KMS-11 (cell line): ENCODE data around the gene ARHGEF17.

Experiments
- H2AFZ ChIP-seq: fragments of 200-600 bp; sonication (generic); 2 replicates; pipeline ENCODE4 v1.6.1; 2016; ENCODE audit warnings: antibody characterized with exemption, mixed run types, low read depth
- H3K27ac ChIP-seq: fragments of 200-600 bp; sonication (generic); 2 replicates; pipeline ENCODE4 v1.6.1; 2016; ENCODE audit warnings: mild to moderate bottlenecking, mixed run types
- H3K27me3 ChIP-seq: fragments of 200-600 bp; sonication (generic); 2 replicates; pipeline ENCODE4 v1.6.1; 2017; ENCODE audit warnings: mild to moderate bottlenecking, low read depth, mixed run types, moderate library complexity; ENCODE audit not compliant: insufficient read depth
- H3K36me3 ChIP-seq: fragments of 200-600 bp; sonication (generic); 2 replicates; pipeline ENCODE4 v1.6.1; 2017; ENCODE audit warnings: mild to moderate bottlenecking, mixed run types; ENCODE audit not compliant: insufficient read depth
- H3K4me1 ChIP-seq: fragments of 200-600 bp; sonication (generic); 2 replicates; pipeline ENCODE4 v1.6.1; 2016; ENCODE audit warnings: mild to moderate bottlenecking, low read depth, mixed run types; ENCODE audit not compliant: poor library complexity, severe bottlenecking
- H3K4me2 ChIP-seq: fragments of 200-600 bp; sonication (generic); 2 replicates; pipeline ENCODE4 v1.7.0; 2016; ENCODE audit warnings: mild to moderate bottlenecking, mixed run types
- H3K4me3 ChIP-seq: fragments of 200-600 bp; sonication (generic); IDR thresholded peaks from 2 replicates; pipeline ENCODE4 v1.6.1; 2017; ENCODE audit warnings: low read depth, low read length, mixed read lengths; ENCODE audit not compliant: insufficient read depth
- H3K79me2 ChIP-seq: fragments of 200-600 bp; sonication (generic); 2 replicates; pipeline ENCODE4 v1.6.1; 2016; ENCODE audit warnings: low read depth, mixed run types; ENCODE audit not compliant: insufficient read depth
- H3K9ac ChIP-seq: fragments of 200-600 bp; sonication (generic); 2 replicates; pipeline ENCODE4 v1.6.1; 2016; ENCODE audit warnings: mild to moderate bottlenecking, mixed run types
- H4K20me1 ChIP-seq: fragments of 200-600 bp; sonication (generic); 2 replicates; pipeline ENCODE4 v1.6.1; 2016; ENCODE audit warnings: mild to moderate bottlenecking, mixed run types; ENCODE audit not compliant: insufficient read depth
- TF ChIP-seq, protein P1 (sequence below): fragments of 200-600 bp; sonication (generic); conservative IDR thresholded peaks from 2 replicates; pipeline ENCODE4 v1.6.1; 2017; ENCODE audit warnings: low read depth, mild to moderate bottlenecking, antibody characterized with exemption, low read length, moderate library complexity, mixed read lengths

Gene ARHGEF17

DNA sequence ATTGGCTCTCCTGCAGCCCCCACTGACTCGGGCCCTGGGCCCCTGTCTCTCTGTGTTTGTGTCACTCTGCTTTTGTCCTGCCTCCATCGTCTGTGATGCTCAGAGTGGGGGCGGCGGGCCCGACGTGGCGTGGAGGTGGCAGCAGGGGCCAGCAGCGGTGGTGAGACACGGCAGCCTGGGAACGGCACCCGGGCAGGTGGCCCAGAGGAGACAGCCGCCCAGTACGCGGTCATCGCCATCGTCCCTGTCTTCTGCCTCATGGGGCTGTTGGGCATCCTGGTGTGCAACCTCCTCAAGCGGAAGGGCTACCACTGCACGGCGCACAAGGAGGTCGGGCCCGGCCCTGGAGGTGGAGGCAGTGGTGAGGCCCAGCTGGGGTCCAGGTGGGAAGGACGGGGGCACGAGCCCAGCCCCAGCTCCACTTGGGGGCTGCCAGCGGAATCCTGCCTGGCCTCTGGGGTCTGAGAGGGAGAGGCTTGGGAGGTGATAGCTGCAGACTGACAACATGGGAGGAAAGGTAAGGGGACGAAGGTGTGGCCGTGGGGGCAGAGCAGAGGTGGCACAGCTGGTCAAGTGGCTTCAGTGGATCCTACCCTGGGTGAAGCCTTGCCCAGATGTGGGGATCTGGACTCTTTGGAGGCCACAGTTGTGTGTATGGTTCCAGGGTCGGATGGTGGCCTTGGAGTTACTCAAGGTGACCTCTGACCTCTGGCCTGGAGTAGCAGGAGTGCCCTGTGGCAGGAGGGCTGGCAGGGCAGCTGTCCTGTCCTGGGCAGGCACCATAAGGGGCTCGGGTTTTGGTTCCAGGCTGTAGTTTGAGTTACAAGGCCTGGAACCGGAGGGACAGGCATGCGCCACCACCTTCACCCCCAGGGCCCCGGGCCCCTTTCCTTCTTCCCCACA, 84.3 kb downstream of the ARHGEF17 start:
- Histone ChIP-seq H3K9ac (no peak overlapping the region), H3K79me2 (no peaks in the 10 kb centered on the region), H3K4me1 (peaks cover under 1% of the 10 kb centered on the region), H3K36me3 (no peaks in the 10 kb centered on the region), H4K20me1 (no peaks in the 10 kb centered on the region), H3K27ac (no peak overlapping the region), H3K27me3 (no peaks in the 10 kb centered on the region), H3K4me3 (no peak overlapping the region), H3K4me2 (no peak overlapping the region), H2AFZ (no peak overlapping the region)
- TF ChIP-seq, protein P1, sequence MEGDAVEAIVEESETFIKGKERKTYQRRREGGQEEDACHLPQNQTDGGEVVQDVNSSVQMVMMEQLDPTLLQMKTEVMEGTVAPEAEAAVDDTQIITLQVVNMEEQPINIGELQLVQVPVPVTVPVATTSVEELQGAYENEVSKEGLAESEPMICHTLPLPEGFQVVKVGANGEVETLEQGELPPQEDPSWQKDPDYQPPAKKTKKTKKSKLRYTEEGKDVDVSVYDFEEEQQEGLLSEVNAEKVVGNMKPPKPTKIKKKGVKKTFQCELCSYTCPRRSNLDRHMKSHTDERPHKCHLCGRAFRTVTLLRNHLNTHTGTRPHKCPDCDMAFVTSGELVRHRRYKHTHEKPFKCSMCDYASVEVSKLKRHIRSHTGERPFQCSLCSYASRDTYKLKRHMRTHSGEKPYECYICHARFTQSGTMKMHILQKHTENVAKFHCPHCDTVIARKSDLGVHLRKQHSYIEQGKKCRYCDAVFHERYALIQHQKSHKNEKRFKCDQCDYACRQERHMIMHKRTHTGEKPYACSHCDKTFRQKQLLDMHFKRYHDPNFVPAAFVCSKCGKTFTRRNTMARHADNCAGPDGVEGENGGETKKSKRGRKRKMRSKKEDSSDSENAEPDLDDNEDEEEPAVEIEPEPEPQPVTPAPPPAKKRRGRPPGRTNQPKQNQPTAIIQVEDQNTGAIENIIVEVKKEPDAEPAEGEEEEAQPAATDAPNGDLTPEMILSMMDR = no peak

DNA sequence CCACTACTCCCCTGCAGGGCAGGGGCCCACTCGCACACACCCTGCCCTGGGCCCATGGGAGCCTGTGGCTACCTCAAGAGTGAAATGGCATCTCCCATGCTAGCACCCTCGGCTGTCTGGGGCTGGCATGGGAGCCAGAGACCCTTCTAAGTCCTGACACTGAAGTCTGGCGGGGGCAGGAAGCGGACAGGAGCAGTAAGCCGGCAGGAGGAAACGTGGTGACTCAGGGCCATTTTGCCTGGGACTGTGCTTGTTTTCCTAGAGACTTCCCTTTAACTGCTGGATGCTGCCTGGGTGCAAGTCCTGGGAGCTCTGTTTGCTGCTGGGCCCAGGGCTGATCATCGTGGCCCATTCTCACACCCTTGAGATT, 84.9 kb downstream of the ARHGEF17 start:
- H3K4me3 ChIP-seq = no peak overlapping the region
- no peak overlapping the region for H3K4me2 ChIP-seq
- H4K20me1 ChIP-seq = no peaks in the 10 kb centered on the region
- H3K36me3 ChIP-seq = no peaks in the 10 kb centered on the region
- H3K27ac ChIP-seq = no peak overlapping the region
- H3K4me1 ChIP-seq = no peaks in the 10 kb centered on the region
- H2AFZ ChIP-seq = no peak overlapping the region
- no peaks in the 10 kb centered on the region for H3K27me3 ChIP-seq
- no peak overlapping the region for H3K9ac ChIP-seq
- TF ChIP-seq, protein P1 = no peak
- H3K79me2 ChIP-seq = no peaks in the 10 kb centered on the region

DNA sequence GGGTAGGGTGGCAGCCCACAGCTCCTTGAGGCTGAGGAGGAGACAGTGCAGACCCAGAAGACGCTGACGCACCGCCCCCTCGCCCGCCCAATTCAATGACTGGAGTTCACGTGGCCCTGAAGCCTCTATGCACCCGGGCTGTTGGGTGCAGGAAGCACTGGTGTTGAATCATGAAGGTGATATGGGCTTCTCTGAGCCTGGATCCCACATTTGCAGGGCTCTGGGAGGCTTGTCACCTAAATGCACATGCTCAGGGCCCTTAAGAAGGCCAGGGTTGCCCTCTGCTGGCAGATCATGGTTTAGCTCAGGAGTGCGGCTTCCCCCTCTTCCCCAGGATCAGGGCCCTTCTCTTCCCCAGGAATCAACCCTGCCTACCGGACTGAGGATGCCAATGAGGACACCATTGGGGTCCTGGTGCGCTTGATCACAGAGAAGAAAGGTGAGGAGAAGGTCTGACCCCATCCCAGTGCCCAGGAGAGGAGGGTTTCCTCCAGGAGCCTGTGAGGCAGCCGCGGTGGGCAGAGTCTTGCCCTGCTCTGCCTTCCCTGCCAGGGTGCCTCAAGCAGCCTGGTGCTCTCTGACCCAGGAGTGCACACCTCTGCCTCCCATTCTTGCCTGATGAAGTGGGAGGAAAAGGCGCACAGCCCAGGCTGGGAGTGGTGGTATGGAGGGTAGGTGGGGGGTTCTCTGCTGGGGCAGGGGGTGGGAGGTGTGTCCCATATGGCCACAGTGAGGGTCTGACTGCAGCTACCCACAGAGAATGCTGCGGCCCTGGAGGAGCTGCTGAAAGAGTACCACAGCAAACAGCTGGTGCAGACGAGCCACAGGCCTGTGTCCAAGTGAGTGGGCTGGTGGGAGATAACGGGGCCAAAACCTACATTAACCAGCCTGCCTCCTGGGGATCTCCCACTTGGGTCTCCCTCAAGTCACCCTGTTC, 85.7 kb downstream of the ARHGEF17 start:
- no peak overlapping the region for H3K27ac ChIP-seq
- no peaks in the 10 kb centered on the region for H3K36me3 ChIP-seq
- H3K27me3 ChIP-seq = no peaks in the 10 kb centered on the region
- H2AFZ ChIP-seq = no peak overlapping the region
- H3K4me1 ChIP-seq = no peaks in the 10 kb centered on the region
- TF ChIP-seq, protein P1 = peak; percentile 78
- H3K9ac ChIP-seq = no peak overlapping the region
- no peaks in the 10 kb centered on the region for H4K20me1 ChIP-seq
- H3K4me3 ChIP-seq = no peak overlapping the region
- H3K79me2 ChIP-seq = no peaks in the 10 kb centered on the region
- H3K4me2 ChIP-seq = no peak overlapping the region

DNA sequence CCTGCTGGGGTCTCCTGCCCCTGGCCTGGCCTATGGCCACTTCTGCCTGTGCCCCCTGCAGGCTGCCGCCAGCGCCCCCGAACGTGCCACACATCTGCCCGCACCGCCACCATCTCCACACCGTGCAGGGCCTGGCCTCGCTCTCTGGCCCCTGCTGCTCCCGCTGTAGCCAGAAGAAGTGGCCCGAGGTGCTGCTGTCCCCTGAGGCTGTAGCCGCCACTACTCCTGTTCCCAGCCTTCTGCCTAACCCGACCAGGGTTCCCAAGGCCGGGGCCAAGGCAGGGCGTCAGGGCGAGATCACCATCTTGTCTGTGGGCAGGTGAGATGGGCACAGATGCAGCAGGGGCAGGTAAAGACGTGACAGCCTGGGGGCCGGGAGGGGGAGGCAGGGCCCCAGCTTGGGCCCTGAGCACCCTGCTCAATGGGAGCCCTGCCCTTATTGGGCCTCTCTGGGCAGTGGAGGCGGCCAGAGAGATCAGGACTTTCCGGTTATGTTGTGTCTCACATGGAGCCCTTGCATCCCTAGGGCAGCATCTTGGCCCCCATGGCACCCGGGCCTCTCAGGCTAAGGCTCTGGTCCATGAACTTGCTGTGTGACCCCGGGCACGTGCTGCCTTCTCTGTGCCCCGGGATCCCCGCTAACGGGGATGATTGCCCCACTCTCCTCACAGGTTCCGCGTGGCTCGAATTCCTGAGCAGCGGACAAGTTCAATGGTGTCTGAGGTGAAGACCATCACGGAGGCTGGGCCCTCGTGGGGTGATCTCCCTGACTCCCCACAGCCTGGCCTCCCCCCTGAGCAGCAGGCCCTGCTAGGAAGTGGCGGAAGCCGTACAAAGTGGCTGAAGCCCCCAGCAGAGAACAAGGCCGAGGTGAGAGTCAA, 86.6 kb downstream of the ARHGEF17 start:
- TF ChIP-seq, protein P1 = no peak
- no peak overlapping the region for H2AFZ ChIP-seq
- H3K4me3 ChIP-seq = no peak overlapping the region
- H3K27me3 ChIP-seq = no peaks in the 10 kb centered on the region
- H3K36me3 ChIP-seq = no peaks in the 10 kb centered on the region
- no peak overlapping the region for H3K27ac ChIP-seq
- H4K20me1 ChIP-seq = no peaks in the 10 kb centered on the region
- no peak overlapping the region for H3K9ac ChIP-seq
- peaks cover 5% of the 10 kb centered on the region for H3K4me1 ChIP-seq
- no peak overlapping the region for H3K4me2 ChIP-seq
- H3K79me2 ChIP-seq = no peaks in the 10 kb centered on the region
